Transverse colon (tissue), 3 donors: ENCODE results near the gene SHLD2.

Experiments
- POLR2A ChIP-seq: fragments of 450-650 bp; IDR thresholded peaks from one replicate; pipeline ENCODE4 v1.6.1; 2016; ENCODE audit warnings: antibody characterized with exemption, mild to moderate bottlenecking, moderate library complexity
- TF ChIP-seq, protein P1 (sequence below), 5 experiments: fragments of 200-600 bp in 3 of 5; fragments of 450-650 bp in 2 of 5; sonication (generic) in 3 of 5; IDR thresholded peaks; 1 replicate in 2 of 5; 2 replicates in 3 of 5; pipeline ENCODE4 v1.5.1; 2016 to 2017; ENCODE audit warnings: antibody characterized with exemption in 5 of 5, inconsistent platforms in 3 of 5, mild to moderate bottlenecking in 2 of 5, moderate library complexity in 1 of 5

GRCh38 chr10:87064651-87065050 is 30.4 kb upstream of the SHLD2 start:
- TF ChIP-seq, protein P1, sequence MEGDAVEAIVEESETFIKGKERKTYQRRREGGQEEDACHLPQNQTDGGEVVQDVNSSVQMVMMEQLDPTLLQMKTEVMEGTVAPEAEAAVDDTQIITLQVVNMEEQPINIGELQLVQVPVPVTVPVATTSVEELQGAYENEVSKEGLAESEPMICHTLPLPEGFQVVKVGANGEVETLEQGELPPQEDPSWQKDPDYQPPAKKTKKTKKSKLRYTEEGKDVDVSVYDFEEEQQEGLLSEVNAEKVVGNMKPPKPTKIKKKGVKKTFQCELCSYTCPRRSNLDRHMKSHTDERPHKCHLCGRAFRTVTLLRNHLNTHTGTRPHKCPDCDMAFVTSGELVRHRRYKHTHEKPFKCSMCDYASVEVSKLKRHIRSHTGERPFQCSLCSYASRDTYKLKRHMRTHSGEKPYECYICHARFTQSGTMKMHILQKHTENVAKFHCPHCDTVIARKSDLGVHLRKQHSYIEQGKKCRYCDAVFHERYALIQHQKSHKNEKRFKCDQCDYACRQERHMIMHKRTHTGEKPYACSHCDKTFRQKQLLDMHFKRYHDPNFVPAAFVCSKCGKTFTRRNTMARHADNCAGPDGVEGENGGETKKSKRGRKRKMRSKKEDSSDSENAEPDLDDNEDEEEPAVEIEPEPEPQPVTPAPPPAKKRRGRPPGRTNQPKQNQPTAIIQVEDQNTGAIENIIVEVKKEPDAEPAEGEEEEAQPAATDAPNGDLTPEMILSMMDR (IDR thresholded peaks at IDR 0.05), result no peak
- no peak for TF ChIP-seq POLR2A
